ENCODE measurements around the gene KCNS3.

KCNS3 gene, protein sequence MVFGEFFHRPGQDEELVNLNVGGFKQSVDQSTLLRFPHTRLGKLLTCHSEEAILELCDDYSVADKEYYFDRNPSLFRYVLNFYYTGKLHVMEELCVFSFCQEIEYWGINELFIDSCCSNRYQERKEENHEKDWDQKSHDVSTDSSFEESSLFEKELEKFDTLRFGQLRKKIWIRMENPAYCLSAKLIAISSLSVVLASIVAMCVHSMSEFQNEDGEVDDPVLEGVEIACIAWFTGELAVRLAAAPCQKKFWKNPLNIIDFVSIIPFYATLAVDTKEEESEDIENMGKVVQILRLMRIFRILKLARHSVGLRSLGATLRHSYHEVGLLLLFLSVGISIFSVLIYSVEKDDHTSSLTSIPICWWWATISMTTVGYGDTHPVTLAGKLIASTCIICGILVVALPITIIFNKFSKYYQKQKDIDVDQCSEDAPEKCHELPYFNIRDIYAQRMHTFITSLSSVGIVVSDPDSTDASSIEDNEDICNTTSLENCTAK

DNA sequence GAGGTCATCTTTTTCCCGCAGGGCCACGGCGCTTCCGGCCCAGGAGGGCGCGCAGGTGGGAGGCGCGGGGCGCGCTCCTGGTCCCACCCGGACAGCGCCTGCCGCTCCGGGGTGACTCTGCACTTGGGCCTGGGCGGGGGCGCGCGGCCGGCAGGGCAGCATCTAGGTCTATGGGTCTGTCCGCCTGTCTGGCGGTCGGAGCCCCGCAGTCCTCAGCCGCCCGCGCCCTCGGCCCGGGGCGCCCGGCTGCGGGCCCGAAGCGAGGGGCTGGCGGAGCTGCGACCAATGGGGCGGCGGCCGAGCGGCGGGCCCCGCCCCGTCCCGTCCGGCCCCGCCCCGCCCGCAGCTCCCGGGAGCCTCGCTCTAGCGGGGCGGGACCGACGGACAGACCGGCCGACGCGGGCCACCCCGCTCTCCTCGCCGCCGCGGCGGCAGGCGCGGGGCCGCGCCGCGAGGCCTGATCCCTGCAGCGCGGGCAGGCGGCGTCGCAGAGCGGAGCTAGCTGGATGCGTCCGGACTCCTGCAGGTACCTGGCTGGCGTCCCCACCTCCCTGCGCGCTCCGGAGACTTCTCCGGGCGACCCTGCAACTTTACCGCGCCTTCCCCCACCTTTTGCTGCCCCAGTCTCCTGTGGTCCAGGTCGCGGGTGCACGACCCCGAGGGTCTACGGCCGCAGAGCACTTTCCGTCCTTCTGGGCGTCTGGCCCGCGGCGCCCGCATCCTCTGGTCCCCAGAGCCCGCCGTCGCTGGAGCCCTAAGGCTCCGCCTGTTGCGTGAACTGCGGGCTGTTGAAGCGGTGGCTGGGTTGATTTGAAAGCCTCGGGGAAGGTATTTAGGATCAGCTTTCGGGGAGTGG lies at the start of gene KCNS3:
KCNS3 (plus strand) TSS at position 387 of the 856 bp plus-strand sequence. CDS start 52,342 bp downstream, outside the sequence.
- no peak for DNase-seq

DNA sequence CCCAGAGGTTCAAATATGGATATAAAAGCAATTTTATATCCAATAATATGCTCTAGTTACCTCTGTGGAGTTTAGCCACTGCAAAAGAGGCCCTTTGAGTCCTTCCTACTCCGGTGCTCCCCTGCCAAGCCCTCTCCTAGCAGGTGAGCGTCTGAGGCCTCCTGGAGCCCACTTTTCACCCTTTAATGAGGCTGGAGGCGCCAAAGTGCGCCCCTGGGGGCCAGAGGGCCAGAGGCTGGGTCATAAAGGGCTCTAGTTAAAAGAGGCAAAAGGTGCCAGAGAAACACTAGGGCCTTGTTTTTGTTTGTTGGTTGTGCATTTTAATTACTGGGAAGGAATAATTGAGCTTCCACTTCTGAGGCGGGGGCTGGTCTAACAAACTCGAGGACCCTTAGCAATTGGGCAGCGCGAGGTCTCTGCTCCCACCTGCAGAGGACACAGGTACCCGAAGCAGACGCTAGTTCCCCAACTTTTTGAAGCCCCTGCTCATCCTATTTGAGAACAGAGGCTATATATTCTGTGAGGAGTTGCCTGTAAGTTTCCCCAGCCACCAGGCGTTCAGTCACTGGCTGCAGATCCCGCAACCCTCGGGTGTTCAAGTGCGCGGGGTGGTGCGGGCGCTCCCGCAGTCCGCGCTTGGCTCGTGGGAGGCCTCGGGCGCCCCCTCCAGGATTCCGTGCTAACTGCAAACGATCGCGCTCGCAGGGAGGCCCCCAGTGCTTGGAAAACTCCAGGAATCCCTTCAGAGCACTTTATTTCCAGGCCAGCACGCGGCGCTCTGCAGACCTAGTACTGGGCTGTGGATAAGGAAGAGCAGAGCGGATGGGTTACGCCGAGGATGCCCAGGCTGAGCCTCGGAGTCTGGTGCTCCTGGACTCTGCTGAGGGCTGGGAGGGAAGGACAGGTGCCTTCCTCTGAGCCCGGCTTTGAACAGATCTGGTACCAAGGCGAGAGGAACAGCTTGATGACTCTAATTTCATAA lies 48.1 kb upstream of the KCNS3 start:
- DNase-seq = no peak

DNA sequence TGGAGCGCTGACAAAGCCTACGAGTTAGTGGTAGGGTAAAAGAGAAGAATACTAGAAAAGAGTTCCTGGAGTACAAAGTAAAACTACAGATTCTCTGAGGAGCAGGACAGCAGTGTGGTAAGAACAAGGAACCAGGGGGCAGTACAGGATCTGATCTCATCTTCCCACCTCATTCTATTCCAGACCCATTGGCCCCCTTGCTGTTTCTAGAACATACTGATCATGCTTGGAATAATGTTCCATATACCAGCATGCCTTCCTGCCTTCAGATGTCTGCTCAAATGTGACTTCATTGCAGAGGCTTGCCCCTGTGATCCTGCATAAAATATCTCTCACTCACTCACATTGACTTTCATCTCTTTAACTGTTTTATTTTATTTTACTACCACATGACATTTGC lies 43.0 kb upstream of the KCNS3 start:
- no peak for DNase-seq

DNA sequence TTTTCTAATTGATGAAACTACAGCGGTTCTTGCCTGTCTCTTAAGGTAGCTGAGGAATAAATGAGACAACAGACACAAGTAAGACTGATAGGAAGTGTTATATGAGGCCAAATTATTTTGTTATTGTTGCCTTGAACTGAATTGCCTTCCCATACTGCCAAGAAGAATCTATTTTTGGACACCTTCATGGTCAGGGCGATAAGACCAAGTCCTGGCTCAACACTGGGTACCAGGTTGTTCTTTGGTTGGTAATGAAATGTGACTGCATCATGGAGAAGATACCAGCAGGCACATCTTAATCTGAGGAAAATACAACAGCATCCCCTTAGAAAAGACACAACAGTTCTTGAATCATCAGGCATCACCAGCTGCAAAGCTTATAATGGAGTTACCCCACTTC lies 38.5 kb upstream of the KCNS3 start:
- DNase-seq = no peak

DNA sequence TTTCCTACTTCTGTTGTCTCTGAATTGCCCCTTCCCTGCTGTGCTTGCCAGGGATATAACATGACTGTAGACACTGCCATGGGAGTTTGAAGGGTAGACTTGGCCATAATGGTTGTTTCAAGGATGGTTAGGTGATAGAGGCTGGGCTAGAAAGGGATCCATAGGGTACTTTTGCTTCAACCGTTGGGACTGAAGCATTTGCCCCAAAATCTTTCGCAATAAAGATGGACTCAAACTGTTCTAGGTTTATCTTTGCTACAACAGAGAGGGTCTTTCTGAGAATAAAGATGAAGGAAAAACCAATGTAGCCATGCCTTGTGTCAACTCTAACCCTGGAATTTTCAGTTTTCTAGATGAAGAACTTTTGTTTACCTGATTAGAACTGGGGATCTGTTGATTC lies 35.0 kb upstream of the KCNS3 start:
- no peak for DNase-seq

DNA sequence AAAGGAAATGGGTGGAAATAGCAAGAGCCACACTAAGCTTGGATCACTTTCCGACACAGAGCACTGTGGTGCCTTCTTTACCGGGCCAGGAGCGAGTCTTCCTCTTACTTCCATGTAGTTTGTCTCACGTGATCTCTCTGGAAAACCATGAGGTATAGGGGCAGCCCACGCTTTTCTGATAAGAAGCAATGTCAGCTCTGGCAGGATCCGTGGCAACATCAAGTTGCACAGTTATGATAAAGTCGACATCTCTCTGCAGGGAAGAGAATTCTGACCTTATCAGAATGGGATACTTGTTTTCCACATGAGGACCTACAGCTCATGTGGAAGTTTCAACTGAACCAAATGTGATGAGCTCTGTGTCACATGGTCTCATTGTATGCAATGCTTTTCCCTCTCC lies 32.7 kb upstream of the KCNS3 start:
- no peak for DNase-seq

DNA sequence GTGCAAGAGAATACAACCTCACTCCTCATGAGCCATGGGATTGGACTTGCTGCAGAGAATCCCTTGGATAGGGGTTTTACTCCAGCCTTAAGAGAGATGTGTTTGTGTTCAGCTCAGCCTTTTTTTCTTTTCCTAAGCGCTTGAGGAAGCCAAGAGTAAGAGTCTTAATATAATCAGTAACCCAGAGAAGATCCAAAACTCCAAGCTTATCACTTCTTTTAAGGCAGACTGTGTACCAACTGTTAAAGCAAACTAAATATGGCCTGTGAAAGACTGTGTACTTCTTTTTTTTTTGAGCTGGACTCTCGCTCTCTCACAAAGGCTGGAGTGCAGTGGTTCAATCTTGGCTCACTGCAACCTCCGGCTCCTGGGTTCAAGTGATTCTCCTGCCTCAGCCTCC lies 31.8 kb upstream of the KCNS3 start:
- no peak for DNase-seq

DNA sequence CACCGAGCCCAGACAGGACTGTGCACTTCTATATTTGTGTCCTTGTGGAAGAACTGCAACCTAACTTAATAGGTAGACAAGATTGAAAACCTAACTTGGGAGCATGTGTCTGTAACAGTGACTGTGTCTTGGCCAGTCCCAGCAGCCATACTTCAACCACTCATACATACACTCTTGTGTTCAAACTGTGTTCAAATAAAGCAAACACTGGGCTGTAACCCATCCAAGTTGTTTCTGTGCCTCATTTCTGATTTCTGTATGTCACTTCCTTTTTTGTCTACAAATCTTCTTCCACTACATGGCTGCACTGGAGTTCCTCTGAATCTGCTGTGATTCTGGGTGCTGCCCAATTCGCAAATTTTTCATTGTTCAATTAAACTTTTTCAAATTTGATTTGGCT lies 31.2 kb upstream of the KCNS3 start:
- no peak for DNase-seq

DNA sequence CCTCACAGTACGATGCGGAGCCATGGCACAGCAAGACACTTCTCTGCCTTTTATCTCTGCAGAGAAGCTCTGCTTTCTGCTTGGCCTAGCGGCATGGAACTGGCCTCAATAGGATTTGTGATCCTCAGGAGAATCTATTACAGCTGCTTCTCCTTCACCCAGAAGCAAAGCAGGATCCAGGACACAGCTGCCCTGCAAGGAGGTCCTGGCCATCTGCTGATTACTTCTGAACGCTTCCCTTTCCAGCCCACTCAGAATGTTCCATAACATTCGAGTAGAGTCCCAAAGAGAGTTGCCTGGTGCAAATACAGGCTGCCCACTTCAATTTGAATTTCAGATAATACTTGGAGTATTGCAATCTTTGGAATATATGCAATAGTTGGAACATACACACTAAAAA lies 29.2 kb upstream of the KCNS3 start:
- DNase-seq = no peak

DNA sequence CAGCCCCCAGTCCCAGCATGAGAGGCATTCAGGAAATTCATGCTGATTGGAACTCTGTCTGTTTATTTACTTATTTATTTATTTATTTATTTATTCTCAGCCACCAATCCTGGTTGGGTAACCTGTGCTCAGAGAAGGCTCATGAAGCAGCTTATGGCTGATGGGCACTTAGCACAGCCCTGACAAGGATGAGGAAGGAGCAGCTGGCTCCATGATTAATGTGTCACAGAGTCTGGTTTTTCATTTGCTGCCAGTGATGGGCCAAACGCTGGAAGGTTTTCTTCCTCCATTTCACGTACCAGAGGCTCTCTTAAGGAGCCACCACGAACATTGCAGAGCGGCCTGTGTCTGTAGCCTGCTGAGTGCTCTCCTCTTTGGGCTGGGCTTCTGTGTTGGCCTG lies 28.3 kb upstream of the KCNS3 start:
- no peak for DNase-seq

DNA sequence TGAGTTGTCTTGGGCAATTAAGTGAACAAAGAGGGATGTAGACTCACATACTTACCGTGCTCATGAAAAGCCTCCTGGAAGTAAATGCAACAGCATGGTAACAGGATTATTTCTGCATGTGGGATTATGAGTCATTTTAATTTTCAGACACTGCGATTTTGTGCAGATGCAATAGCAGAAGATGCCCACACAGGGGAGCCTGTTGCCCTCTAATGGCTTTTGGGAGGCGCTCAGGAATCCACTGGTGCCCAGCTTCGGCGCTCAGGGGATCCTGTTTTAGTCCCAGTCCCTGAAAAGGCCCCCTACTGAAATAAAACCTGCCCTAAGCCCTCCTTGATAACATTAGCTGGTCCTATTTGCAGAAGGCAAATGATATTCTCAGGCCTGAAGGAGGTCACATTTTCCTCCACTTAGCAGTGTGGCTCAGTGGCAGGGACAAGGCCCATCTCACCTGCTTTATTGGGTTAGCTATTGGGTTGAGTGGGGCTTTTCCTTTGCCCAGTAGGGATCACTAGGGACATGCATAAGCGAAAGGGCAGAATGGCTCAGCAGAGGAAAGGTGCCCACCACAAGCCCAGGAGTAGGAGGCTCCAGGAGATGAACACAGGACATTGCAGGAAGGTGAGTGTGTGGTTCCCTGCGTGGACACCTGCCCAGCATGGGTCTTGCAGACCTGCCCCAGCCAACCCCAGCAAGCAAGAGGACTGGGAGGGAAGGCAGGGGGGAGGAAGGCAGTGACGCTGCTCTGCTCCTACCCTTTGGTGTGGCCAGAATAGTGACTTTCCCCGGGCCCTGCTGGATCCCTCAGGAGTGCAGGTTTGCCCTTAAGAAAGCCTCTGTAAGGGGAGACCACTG lies 26.5 kb upstream of the KCNS3 start:
- peak; percentile 51 to 54 for DNase-seq

DNA sequence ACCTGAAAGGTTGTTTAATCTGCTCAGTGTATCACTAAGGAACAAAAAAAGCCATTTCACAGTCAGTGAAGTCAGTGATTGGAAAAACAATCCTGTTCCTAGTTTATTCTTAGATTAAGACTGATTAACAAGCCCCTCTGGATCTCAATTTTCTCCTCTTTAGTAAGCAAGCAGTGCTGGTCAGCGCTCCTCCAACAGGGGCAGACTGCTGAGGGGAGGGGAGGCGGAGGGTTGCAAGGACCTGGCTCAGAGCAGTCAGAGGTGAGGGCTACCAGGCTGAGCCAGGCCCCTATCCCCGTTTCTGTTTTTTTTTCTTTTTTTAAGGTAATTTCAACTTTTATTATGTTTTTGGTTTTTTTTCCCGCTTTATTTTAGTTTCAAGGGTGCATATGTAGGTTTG lies 24.7 kb upstream of the KCNS3 start:
- DNase-seq = no peak

DNA sequence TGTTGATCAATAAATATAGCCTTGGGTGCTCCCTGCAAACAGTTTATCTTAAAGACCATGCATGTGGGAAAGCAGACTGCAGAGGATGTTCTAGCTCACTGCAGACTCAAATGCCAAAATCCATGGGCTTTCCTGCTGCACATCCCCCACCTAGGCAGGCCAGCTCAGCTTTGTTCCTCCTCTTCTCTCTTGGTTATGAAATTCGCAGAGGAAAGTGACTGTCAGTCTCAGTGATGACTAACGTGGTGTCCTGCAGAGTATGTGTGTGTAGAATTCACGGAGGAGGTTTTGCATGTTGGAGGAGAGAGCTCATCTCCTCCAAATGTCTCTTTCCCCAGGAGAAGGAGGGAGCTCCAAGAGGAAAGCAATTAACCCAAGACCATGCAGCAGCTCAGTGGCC lies 21.4 kb upstream of the KCNS3 start:
- DNase-seq = no peak

DNA sequence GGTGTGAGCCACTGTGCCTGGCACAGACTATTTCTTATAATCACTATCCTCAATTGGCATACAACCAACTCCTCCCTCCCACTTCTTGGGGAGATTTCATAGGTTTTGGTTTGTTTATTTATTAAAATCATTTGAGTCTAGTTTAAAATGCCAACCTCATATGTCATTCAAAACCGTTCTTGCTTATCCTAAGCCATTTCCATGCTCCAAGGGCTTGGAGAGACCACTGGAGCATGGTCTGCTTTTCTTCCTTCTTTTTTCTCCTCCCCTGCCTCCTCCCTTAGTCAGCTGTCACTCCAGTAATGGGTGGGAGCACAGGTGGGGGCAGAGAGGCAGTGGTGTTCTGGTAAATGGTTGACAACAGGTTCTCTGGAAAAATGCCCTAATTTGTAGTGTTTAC lies 20.4 kb upstream of the KCNS3 start:
- no peak for DNase-seq

DNA sequence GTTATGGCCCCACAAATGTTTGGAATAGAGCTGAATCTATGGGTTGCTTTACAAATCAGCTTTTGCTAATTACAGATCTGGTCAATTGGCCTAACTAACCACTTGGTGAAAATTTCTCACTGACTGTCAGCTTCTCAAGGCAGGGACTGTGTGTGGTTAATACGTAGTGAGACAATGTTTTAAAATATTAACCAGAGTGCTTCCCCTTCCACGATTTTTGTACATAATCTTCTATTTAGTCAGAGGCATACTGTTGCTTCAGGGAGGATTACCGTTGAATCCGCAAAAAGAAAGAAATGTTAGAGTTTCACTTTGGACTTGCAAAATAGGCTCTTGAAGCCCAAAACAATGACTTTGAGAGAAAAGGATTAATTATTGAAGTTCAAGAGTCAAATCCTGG lies 14.9 kb upstream of the KCNS3 start:
- no peak for DNase-seq

DNA sequence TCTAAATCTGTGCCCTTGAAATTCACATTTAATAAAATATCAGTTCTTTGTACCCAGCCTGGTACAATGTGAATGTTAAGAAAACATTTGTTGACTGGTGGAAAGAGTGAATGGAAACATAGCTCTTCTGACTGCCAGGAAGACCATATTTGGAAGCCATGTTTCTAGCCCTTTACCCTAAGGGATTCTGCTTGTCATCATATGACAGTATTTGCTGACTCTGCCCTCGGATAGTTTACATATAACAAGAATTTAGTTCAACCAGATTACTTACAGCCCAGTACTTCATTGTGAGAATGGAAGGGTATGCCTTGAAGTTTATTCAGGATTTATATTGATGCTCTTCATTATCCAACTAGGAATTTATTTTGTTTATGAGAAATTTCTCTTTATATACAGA lies 13.8 kb upstream of the KCNS3 start:
- DNase-seq = no peak

DNA sequence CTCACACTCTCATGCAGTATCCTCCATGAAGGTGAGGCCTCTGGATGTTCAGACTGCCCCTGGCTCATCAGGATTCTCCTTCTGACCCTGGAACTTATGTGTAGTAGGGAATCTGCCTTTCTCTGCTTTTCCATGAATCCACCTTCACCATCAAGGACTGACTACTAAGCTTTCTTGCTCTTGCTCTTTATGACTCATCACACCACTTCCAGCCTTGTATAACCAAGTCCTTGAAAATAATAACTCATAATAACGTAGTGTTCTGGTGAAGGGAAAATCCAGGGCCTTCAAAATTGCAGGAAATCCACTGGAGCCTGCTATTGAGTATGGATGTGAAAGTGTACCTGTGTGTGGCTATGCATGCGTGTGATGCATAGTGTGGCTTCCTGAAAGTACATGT lies 11.3 kb upstream of the KCNS3 start:
- no peak for DNase-seq

DNA sequence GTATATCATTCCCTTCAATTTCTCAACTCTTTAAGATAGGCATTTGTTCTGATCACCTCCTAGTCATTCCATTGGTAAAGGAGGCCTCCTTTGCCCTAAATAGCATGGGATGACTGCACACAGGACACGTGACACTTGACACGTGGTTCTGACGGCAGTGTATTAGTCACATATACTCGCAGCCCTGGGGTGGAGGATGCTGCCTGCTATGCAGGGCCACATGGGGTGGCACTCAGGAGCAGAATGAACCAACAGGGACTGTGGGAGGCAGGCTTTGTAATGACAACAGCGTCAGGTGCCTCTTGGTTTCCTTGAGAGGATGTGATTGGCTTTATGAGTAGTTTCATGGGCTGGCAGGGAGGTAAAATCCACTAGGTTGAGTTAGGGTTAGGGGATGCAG lies 9.3 kb upstream of the KCNS3 start:
- no peak for DNase-seq

DNA sequence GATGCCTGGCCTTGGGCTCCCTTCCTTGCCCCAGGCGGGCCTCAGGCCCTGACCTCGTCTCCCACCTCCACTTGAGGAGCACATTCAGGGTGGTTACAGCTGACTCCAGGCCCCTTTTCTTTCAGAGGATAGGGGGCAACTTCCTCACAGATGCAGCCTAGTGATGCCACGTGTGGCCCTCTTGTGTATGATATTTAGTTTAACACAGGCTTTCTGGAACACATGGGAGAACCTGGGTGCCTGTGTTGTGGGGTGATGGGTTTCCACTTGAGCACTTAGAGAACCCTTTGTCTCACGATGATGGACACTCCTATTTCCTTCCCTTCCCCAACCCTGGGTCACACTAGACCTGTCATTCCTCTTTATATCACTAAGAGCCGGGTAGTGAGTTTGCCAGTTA lies 6.8 kb upstream of the KCNS3 start:
- no peak for DNase-seq

DNA sequence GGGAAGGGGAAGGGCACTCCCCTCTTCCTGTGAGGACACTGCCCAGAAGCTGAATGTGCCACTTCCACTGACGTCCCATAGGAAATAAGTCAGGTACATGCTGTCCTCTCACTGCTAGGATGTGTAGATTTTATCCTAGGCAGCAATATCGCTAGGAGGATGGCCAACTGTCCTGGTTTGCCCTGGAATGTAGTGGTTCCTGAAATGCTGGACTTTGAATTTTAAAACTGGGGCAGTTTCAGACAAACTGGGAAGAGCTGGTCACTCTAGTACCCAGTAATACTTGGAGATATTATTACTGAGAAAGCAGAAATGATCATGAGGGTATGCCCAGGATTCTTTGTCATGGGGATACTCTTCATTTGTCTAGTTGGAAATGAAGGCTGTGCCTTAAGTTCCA lies 5.4 kb upstream of the KCNS3 start:
- no peak for DNase-seq

DNA sequence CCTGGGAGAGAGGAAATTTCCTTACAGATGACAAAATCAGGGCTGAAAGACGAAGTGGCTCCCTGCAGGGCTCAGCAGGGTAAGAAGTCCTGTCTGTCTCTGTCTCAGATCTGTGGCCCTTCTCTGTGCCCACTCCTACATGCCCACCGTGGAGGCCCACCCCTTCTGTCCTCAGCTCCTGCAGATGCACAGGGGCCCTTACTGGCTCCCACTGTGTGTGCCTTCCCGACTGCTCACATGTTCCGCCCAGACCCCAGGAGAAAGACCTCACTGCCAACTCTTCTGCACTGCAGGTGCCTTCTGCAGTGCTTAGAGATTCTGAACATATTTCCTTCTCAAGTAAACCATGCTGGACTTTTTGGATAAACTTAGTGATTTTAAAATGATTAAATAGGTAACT lies 1.9 kb upstream of the KCNS3 start:
- no peak for DNase-seq

DNA sequence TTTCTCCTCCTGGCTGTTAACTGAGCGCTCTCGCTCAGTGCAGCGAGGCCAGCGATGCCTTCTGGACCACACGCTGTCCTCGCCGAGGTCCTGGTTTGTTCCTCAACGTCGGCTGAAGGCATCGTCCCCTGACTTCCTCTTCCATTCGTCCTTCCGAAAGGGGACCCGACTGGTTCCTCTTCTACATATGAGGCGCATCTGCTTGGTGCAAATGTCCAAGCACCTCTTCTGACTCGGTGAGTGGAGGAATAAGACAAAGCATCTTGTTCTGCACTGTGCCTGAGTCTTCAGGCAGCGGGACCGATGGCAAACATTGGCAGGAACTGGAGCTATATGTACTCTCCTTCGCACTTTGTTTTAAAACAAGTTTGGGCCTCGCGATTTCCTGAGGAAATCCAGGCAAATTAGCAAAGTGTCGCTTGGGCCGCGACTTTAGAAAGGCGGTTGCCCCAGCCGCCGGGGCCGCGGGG lies 621 bp upstream of the KCNS3 start:
- DNase-seq = no peak

All from AML-193 (cell line).